Activated T-helper 2 cell treated with anti-CD3 and anti-CD28 coated beads, Interferon-gamma antibody, Interleukin-2, Interleukin-4, amounts not matched to agents 10 μg/mL and 5 μg/mL and 100 μg/mL, durations not matched to agents 14 hours and 24 hours and 36 hours (primary cell): ENCODE results near the gene VPS33A. TPM values are rescaled to one million over a fixed set of nuclear protein-coding genes. Genes with fewer than 3 reads are reported as not detected.

Experiments used
- DNase-seq: peaks from one replicate; pipeline ENCODE4 v3.0.0; 2021; ENCODE audit warnings: low spot score
- H3K27ac Mint-ChIP-seq: one replicate; pipeline ENCODE4 v1.8.0; 2021; ENCODE audit warnings: mixed read lengths
- H3K27me3 Mint-ChIP-seq: one replicate; pipeline ENCODE4 v1.8.0; 2021; ENCODE audit warnings: low read depth, mixed read lengths
- H3K36me3 Mint-ChIP-seq: one replicate; pipeline ENCODE4 v1.8.0; 2021; ENCODE audit warnings: low read depth, mixed read lengths
- H3K4me1 Mint-ChIP-seq: one replicate; pipeline ENCODE4 v1.8.0; 2021; ENCODE audit warnings: low read depth, mixed read lengths
- H3K4me3 Mint-ChIP-seq: one replicate; pipeline ENCODE4 v1.8.0; 2021; ENCODE audit warnings: low read depth, mild to moderate bottlenecking, moderate library complexity, mixed read lengths
- H3K9me3 Mint-ChIP-seq: one replicate; pipeline ENCODE4 v1.8.0; 2021; ENCODE audit warnings: mixed read lengths
- intact Hi-C: fragments of 100-400 bp; cut with micrococcal nuclease; formaldehyde crosslinking; loops from one replicate; pipeline ENCODE4 v1.15.1; 2023
- total RNA-seq: library from RNA; stranded (reverse); gene quantifications from 2 replicates; pipeline ENCODE4 v1.2.3, GENCODE V29; 2022

VPS33A gene
- total RNA-seq, 1 donor from 2014 or later: 26.8 TPM

GRCh38 chr12:122200541-122201175 is 65.6 kb downstream of the VPS33A start:
- Mint-ChIP-seq H3K4me3 (no peak overlapping the region), H3K36me3 (no peaks in the 10 kb centered on the region), H3K9me3 (no peaks in the 10 kb centered on the region), H3K27me3 (peaks cover 34% of the 10 kb centered on the region), H3K27ac (no peak overlapping the region), H3K4me1 (peaks cover 12% of the 10 kb centered on the region)
- intact Hi-C loops: loop anchor here (5.0 kb wide), 1 partner anchor 33 kb away; no protein-coding TSS in a partner anchor
- no peak for DNase-seq

GRCh38 chr12:122199484-122200355 is 66.6 kb downstream of the VPS33A start:
- H3K36me3 Mint-ChIP-seq: no peaks in the 10 kb centered on the region
- H3K9me3 Mint-ChIP-seq: no peaks in the 10 kb centered on the region
- no peak overlapping the region for H3K27ac Mint-ChIP-seq
- intact Hi-C loops: loop anchor here (5.0 kb wide), 1 partner anchor 32 kb away; no protein-coding TSS in a partner anchor
- peaks cover 10% of the 10 kb centered on the region for H3K4me1 Mint-ChIP-seq
- no peak for DNase-seq
- no peak overlapping the region for H3K4me3 Mint-ChIP-seq
- H3K27me3 Mint-ChIP-seq: peaks cover 31% of the 10 kb centered on the region

DNA sequence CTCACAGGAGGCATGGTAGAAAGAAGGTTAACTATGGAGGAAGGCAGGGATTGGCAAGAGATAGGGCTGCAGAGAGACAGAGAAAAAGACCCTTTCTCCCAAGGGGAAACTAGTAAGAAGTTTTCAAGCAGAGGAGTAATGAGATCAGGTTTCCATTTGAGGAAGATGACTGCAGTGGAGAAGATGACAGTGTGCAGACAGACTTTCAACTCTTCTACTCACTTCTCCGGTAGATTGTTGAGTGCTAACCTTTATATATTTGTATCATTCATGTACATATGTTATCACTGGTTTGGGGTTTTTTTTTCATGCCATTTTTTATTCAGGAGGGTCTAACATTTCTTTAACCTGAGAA is 68.7 kb downstream of the VPS33A start:
- Mint-ChIP-seq H3K27me3 (peaks cover 22% of the 10 kb centered on the region), H3K27ac (peak overlapping the region; percentile 70), H3K9me3 (no peaks in the 10 kb centered on the region), H3K36me3 (no peaks in the 10 kb centered on the region), H3K4me3 (no peak overlapping the region), H3K4me1 (peaks cover 6% of the 10 kb centered on the region)
- intact Hi-C loops: no loop called here
- no peak for DNase-seq

DNA sequence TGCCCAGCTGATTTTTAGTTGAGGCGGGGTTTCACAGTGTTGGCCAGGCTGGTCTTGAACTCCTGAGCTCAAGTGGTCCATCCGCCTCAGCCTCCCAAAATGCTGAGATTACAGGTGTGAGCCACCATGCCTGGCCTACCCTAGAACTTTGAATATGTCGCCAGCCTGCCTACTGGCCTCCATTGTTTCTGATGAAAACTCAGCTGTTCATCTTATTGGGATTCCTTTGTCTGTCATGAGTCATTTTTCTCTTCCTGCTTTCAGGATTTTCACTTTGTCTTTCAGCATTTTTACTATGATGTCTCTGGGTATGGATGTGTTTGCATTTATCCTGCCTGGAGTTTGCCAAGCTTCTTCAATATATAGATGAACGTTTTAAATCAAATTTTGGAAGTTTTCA is 70.9 kb downstream of the VPS33A start:
- intact Hi-C loops: no loop called here
- no peak overlapping the region for H3K27ac Mint-ChIP-seq

DNA sequence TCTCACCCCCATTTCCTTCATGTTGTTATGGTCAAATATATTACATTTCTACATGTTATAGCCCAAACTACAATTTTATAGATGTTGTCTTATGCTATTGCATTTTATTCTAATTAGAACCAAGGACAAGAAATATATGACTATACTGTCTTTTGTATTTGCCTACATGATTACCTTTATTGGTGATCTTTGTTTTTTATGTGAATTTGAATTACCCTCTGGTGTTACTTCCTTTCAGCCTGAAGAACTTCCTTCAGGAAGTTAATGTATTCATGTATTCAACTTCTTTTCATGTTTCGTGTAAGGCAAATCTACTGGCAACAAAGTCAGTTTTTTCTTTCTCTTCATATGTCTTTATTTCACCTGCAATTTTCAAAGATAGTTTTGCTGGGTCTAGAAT is 71.5 kb downstream of the VPS33A start:
- intact Hi-C loops: no loop called here
- peaks cover 6% of the 10 kb centered on the region for H3K4me1 Mint-ChIP-seq
- H3K4me3 Mint-ChIP-seq: no peak overlapping the region
- no peaks in the 10 kb centered on the region for H3K9me3 Mint-ChIP-seq
- no peak overlapping the region for H3K27ac Mint-ChIP-seq
- no peaks in the 10 kb centered on the region for H3K36me3 Mint-ChIP-seq
- DNase-seq: no peak
- peaks cover 9% of the 10 kb centered on the region for H3K27me3 Mint-ChIP-seq

More for the DNA sequence above, 70.9 kb downstream of the VPS33A start:
- Mint-ChIP-seq H3K9me3 (no peaks in the 10 kb centered on the region), H3K4me3 (no peak overlapping the region), H3K27me3 (peaks cover 13% of the 10 kb centered on the region), H3K36me3 (no peaks in the 10 kb centered on the region), H3K4me1 (peaks cover 6% of the 10 kb centered on the region)
- DNase-seq: no peak

DNA sequence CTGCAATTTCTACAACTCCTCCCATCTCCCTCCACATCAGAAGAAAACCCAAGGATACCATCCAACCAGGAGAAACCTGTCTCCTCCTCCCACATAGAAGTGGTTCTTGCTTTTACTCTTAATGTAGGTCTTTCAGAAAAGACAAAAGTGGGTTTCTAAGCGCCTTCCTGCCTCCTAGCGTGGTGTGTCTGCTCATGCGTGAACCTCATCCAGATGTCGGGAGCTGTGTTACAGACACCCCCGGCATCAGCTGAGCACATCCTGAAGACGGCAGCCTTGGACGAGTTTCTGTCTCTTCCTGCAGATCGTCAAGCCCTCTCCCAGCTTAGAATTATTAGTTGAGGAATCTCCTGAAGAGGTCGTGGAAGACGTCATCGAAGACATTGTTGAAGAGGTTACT is 73.9 kb downstream of the VPS33A start:
- no peaks in the 10 kb centered on the region for H3K9me3 Mint-ChIP-seq
- no peaks in the 10 kb centered on the region for H3K36me3 Mint-ChIP-seq
- H3K27ac Mint-ChIP-seq: no peak overlapping the region
- H3K4me3 Mint-ChIP-seq: no peak overlapping the region
- DNase-seq: no peak
- intact Hi-C loops: no loop called here
- H3K4me1 Mint-ChIP-seq: peaks cover 2% of the 10 kb centered on the region
- H3K27me3 Mint-ChIP-seq: peaks cover 5% of the 10 kb centered on the region

GRCh38 chr12:122190842-122191668 is 75.2 kb downstream of the VPS33A start:
- no peaks in the 10 kb centered on the region for H3K36me3 Mint-ChIP-seq
- peak; percentile 60 for DNase-seq
- intact Hi-C loops: loop anchor here (1.0 kb wide), 3 partner anchors 31 to 137 kb away; no protein-coding TSS in a partner anchor
- no peak overlapping the region for H3K27ac Mint-ChIP-seq
- H3K4me1 Mint-ChIP-seq: no peaks in the 10 kb centered on the region
- no peaks in the 10 kb centered on the region for H3K9me3 Mint-ChIP-seq
- H3K27me3 Mint-ChIP-seq: peaks cover 4% of the 10 kb centered on the region
- no peak overlapping the region for H3K4me3 Mint-ChIP-seq

DNA sequence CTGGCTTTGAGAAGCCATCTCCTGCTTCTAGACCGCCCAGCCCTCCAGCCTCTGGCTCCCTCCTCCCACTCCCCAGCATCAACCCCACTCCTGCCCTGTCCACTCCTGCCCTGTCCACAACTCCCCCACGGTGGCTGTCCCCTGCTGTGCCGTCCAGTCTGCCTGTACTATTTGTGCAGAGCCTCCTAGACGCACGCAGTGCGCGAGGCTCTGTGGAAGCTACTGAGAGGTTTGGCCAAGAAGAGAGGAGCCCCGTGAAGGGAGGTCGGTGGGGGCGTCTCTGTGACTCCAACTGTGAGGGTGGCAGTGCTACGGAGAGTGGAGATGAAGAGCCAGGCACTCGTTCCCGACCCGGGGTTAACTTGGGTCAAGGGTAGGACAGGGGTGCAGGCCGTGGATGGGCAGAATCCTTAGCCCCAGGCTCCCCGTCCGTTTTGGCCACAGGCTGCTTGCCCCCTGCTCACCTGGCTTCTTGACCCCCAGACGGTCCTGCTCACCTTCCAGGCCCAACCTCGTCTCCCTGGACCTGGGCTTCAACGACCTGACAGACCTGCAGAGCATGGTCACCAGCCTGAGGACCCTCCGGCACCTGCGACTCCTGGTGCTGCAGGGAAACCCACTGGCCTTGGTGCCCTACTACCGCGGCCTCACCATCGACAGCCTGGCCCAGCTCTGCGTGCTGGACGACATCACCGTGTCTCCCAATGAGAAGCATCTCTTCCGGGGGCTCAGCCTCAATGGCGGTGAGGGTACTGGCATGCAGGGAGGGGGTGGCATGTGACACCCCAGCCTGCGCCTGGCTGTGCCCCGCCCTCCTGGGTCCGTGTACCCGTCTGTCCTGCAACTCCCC is 76.4 kb downstream of the VPS33A start:
- Mint-ChIP-seq H3K27me3 (no peaks in the 10 kb centered on the region), H3K36me3 (no peaks in the 10 kb centered on the region), H3K27ac (no peak overlapping the region), H3K4me3 (no peak overlapping the region), H3K9me3 (no peaks in the 10 kb centered on the region), H3K4me1 (no peaks in the 10 kb centered on the region)
- intact Hi-C loops: no loop called here
- DNase-seq: no peak

- intact Hi-C loops: no loop called here
- Mint-ChIP-seq H3K9me3 (no peaks in the 10 kb centered on the region), H3K4me3 (no peak overlapping the region), H3K36me3 (no peaks in the 10 kb centered on the region), H3K27me3 (peaks cover 10% of the 10 kb centered on the region), H3K4me1 (peaks cover 7% of the 10 kb centered on the region), H3K27ac (no peak overlapping the region)
- DNase-seq: no peak
Measured at GRCh38 chr12:122187466-122187865, 78.8 kb downstream of the VPS33A start.

DNA sequence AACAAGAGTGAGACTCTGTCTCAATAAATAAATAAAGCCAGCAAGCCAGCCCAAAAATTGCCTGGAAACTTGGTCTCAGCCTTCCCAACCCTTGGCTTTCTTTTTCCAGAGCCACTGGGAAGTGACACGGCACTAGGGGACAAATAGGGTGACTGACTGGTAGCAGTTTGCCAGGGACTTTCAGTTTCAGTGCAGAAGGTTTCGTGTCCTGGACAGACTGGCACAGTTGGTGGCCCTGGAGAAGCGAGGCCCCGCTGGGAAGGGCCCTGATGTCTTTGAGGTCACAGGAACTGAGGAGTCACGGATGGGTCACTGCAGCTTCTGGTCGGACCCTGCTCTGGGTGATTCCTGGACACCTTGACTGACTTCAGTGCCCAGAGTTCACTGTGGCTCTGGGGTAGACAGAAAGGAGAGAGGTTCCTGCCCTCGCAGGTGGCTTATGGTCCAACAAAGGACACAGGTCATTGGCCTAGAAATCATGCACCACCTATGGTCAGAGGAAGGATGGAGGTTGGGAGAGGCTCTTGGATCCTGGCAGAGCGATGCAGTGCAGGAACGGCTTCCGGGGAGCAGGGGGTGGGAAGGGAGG is 80.7 kb downstream of the VPS33A start:
- intact Hi-C loops: no loop called here
- H3K27ac Mint-ChIP-seq: no peak overlapping the region
- H3K4me1 Mint-ChIP-seq: peaks cover 8% of the 10 kb centered on the region
- no peak for DNase-seq
- H3K36me3 Mint-ChIP-seq: no peaks in the 10 kb centered on the region
- peaks cover 10% of the 10 kb centered on the region for H3K27me3 Mint-ChIP-seq
- no peak overlapping the region for H3K4me3 Mint-ChIP-seq
- H3K9me3 Mint-ChIP-seq: no peaks in the 10 kb centered on the region

DNA sequence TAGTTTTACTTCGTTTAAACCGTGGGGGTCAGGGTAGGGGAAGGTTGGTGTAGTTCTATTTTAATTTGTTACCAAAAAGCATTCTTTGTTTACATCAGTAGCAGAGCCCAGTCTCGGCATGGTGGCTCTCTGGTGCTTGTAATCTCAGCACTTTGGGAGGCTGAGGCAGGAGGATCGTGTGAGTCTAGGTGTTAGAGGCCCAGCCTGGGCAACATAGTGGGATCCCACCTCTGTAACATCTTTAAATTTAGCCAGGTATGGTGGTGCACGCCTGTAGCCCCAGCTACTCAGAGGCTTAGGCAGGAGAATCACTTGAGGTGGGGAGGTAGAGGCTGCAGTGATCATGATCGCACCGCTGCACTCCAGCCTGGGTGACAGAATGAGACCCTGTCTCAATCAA is 81.2 kb downstream of the VPS33A start:
- Mint-ChIP-seq H3K4me1 (peaks cover 9% of the 10 kb centered on the region), H3K36me3 (no peaks in the 10 kb centered on the region), H3K27ac (no peak overlapping the region), H3K9me3 (no peaks in the 10 kb centered on the region), H3K4me3 (no peak overlapping the region), H3K27me3 (peaks cover 10% of the 10 kb centered on the region)
- intact Hi-C loops: no loop called here
- DNase-seq: no peak

DNA sequence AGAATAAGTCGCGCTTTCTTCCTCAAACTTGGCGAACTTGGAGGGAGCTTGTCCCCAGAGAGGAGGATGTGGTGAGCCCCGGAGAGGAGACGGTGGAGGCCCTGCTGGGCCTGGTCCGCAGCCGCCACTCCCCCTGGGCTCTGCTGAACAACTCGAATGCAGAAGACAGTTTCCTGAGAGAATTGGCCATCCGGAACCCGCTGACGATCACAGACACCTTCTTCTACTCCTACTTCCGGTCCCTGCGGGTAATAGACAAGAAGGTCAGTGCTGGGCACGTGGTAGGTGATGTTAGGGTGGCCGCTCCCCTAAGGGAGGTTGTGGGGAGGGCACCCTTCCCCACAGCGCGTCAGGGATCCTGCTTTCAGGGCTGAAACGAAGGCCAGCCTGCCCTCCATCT is 81.8 kb downstream of the VPS33A start:
- no peak overlapping the region for H3K27ac Mint-ChIP-seq
- intact Hi-C loops: no loop called here
- DNase-seq: no peak
- peak overlapping the region; percentile 51 for H3K4me3 Mint-ChIP-seq
- peaks cover 12% of the 10 kb centered on the region for H3K4me1 Mint-ChIP-seq
- no peaks in the 10 kb centered on the region for H3K9me3 Mint-ChIP-seq
- peaks cover 10% of the 10 kb centered on the region for H3K27me3 Mint-ChIP-seq
- H3K36me3 Mint-ChIP-seq: no peaks in the 10 kb centered on the region
